ENCODE measurements around the gene CHURC1.

The CHURC1 gene

GRCh38 chr14:64937171-64937820 is 23.0 kb downstream of the CHURC1 start:
- no peak for DNase-seq (ENCODE audit: low read depth)
- no peak overlapping the region for H3K4me3 ChIP-seq (ENCODE audit: low read depth, low read length)
- no peak for TF ChIP-seq CTCF (IDR thresholded peaks at IDR 0.05; ENCODE audit: low read depth, low read length, missing control alignments)

- TF ChIP-seq CTCF (IDR thresholded peaks at IDR 0.05; ENCODE audit: low read depth, low read length, missing control alignments): no peak
- H3K4me3 ChIP-seq (ENCODE audit: low read depth, low read length): no peak overlapping the region
- DNase-seq (ENCODE audit: low read depth): no peak
Observed at GRCh38 chr14:64937821-64938193, 23.6 kb downstream of the CHURC1 start.

GRCh38 chr14:64938972-64939816 is 24.9 kb downstream of the CHURC1 start:
- no peak overlapping the region for H3K4me3 ChIP-seq (ENCODE audit: low read depth, low read length)
- no peak for TF ChIP-seq CTCF (IDR thresholded peaks at IDR 0.05; ENCODE audit: low read depth, low read length, missing control alignments)
- DNase-seq (ENCODE audit: low read depth): no peak

- no peak for TF ChIP-seq CTCF (IDR thresholded peaks at IDR 0.05; ENCODE audit: low read depth, low read length, missing control alignments)
- DNase-seq (ENCODE audit: low read depth): no peak
- no peak overlapping the region for H3K4me3 ChIP-seq (ENCODE audit: low read depth, low read length)
Observed at GRCh38 chr14:64939817-64940190, 25.5 kb downstream of the CHURC1 start.

- no peak overlapping the region for H3K4me3 ChIP-seq (ENCODE audit: low read depth, low read length)
- TF ChIP-seq CTCF (IDR thresholded peaks at IDR 0.05; ENCODE audit: low read depth, low read length, missing control alignments): no peak
- no peak for DNase-seq (ENCODE audit: low read depth)
Observed at GRCh38 chr14:64940336-64940910, 26.2 kb downstream of the CHURC1 start.

GRCh38 chr14:64942531-64943111 is 28.4 kb downstream of the CHURC1 start, which contains the start of gene GPX2:
TSS of gene GPX2 (minus strand) at chr14:64942745. CDS start at chr14:64942726, 19 bp downstream.
- no peak for TF ChIP-seq CTCF (IDR thresholded peaks at IDR 0.05; ENCODE audit: low read depth, low read length, missing control alignments)
- no peak for DNase-seq (ENCODE audit: low read depth)
- H3K4me3 ChIP-seq (ENCODE audit: low read depth, low read length): no peak within 1 kb of the TSS
